Endothelial cell (in vitro differentiated cells): ENCODE data around the gene SIMC1. TPM values are rescaled to one million over a fixed set of nuclear protein-coding genes. Genes with fewer than 3 reads are reported as not detected.
"Not testable (repeated sequence)": the region's sequence is repeated elsewhere in the genome, so short reads cannot be mapped to it uniquely, and the experiment has no call there.

ENCODE experiments used
- DNase-seq: peaks from one replicate; pipeline ENCODE4 v3.0.0; 2021; ENCODE audit warnings: low spot score
- H3K27ac Mint-ChIP-seq: one replicate; pipeline ENCODE4 v1.8.0; 2021; ENCODE audit warnings: mixed read lengths, inconsistent platforms; ENCODE audit not compliant: unreplicated experiment
- H3K27me3 Mint-ChIP-seq: one replicate; pipeline ENCODE4 v1.8.0; 2021; ENCODE audit warnings: mild to moderate bottlenecking, moderate library complexity, mixed read lengths, inconsistent platforms; ENCODE audit not compliant: unreplicated experiment
- H3K36me3 Mint-ChIP-seq: one replicate; pipeline ENCODE4 v1.8.0; 2021; ENCODE audit warnings: mild to moderate bottlenecking, low read depth, mixed read lengths, inconsistent platforms; ENCODE audit not compliant: unreplicated experiment
- H3K4me1 Mint-ChIP-seq: one replicate; pipeline ENCODE4 v1.8.0; 2021; ENCODE audit warnings: mild to moderate bottlenecking, mixed read lengths, inconsistent platforms; ENCODE audit not compliant: unreplicated experiment
- H3K4me3 Mint-ChIP-seq: one replicate; pipeline ENCODE4 v1.8.0; 2021; ENCODE audit warnings: mild to moderate bottlenecking, mixed read lengths, inconsistent platforms; ENCODE audit not compliant: unreplicated experiment
- H3K9me3 Mint-ChIP-seq: one replicate; pipeline ENCODE4 v1.8.0; 2021; ENCODE audit warnings: mixed read lengths, inconsistent platforms; ENCODE audit not compliant: unreplicated experiment
- CTCF ChIP-seq: fragments of 200-600 bp; sonication (generic); IDR thresholded peaks from one replicate; pipeline ENCODE4 v1.5.0; 2021; ENCODE audit warnings: antibody characterized with exemption; ENCODE audit not compliant: unreplicated experiment
- total RNA-seq: library from RNA; stranded (reverse); fragmentation: NEBNext Ultra II Directional; extraction: Animal tissue kit (Norgen Biotek cat#: 25700); gene quantifications from one replicate; pipeline ENCODE4 v1.2.1, GENCODE V29; 2021; ENCODE audit not compliant: unreplicated experiment

SIMC1 gene
- total RNA-seq, 1 donor from 2014 or later: 17.5 TPM

- not testable (repeated sequence) for H3K27ac Mint-ChIP-seq, H3K4me3 Mint-ChIP-seq, H3K4me1 Mint-ChIP-seq, DNase-seq, H3K27me3 Mint-ChIP-seq, H3K9me3 Mint-ChIP-seq
- H3K36me3 Mint-ChIP-seq: peaks cover 12% of the 10 kb centered on the region
Observed at GRCh38 chr5:176260682-176261081, 22.5 kb downstream of the SIMC1 start.

GRCh38 chr5:176266448-176266847, 28.2 kb downstream of the SIMC1 start:
- not testable (repeated sequence) for H3K27me3 Mint-ChIP-seq, DNase-seq, H3K27ac Mint-ChIP-seq, H3K4me3 Mint-ChIP-seq, H3K4me1 Mint-ChIP-seq, H3K9me3 Mint-ChIP-seq
- H3K36me3 Mint-ChIP-seq: peaks cover 18% of the 10 kb centered on the region

DNA sequence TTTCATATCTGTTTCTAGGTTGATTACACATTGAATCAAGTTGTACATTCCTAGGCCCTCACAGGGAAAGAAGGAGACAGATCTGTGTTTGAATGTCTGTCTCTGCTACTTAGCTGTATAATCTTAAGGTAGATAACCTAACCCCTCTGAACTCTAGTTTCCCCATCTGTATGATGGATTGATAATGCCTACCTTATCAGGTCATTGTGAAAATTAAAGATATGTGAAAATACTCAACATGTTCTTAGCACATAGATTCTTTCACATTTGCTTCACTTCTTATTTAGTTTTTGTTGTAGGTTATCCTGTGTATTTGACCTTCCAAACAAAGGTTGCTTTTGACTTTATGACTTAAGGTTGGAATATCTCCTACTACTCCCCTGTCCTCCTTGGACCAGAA, 50.8 kb downstream of the SIMC1 start:
- not testable (repeated sequence) for H3K36me3 Mint-ChIP-seq, H3K27ac Mint-ChIP-seq, H3K9me3 Mint-ChIP-seq, H3K4me1 Mint-ChIP-seq, DNase-seq, H3K27me3 Mint-ChIP-seq, H3K4me3 Mint-ChIP-seq

DNA sequence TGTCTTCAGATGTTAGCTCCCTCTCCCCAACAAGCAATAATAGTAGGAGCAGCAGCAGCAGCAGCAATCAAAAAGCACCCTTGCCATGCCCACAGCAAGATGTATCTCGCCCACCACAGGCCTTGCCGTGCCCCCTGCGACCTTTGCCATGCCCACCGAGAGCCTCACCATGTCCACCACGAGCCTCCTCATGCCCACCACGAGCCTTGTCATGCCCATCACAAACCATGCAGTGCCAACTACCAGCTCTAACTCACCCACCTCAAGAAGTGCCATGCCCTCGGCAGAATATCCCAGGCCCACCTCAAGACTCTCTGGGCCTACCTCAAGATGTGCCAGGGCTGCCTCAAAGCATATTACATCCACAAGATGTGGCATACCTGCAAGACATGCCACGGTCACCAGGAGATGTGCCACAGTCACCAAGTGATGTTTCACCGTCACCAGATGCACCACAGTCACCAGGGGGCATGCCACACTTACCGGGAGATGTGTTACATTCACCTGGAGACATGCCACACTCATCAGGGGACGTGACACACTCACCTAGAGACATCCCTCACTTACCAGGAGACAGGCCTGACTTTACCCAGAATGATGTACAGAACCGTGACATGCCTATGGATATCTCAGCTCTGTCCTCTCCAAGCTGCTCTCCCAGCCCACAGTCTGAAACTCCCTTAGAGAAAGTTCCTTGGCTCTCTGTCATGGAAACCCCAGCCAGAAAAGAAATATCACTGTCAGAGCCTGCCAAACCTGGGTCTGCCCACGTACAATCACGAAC, 52.0 kb downstream of the SIMC1 start:
- not testable (repeated sequence) for H3K27me3 Mint-ChIP-seq, H3K9me3 Mint-ChIP-seq, DNase-seq, H3K27ac Mint-ChIP-seq, H3K36me3 Mint-ChIP-seq, H3K4me1 Mint-ChIP-seq, H3K4me3 Mint-ChIP-seq

DNA sequence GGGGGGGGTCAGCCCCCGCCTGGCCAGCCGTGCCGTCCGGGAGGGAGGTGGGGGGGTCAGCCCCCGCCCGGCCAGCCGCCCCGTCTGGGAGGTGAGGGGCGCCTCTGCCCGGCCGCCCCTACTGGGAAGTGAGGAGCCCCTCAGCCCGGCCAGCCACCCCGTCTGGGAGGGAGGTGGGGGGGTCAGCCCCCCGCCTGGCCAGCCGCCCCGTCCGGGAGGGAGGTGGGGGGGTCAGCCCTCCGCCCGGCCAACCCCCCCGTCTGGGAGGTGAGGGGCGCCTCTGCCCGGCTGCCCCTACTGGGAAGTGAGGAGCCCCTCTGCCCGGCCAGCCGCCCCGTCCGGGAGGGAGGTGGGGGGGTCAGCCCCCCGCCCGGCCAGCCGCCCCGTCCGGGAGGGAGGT, 67.1 kb downstream of the SIMC1 start:
- H3K4me1 Mint-ChIP-seq, H3K4me3 Mint-ChIP-seq, H3K9me3 Mint-ChIP-seq, DNase-seq, H3K27me3 Mint-ChIP-seq, H3K27ac Mint-ChIP-seq: not testable (repeated sequence)
- peaks cover 33% of the 10 kb centered on the region for H3K36me3 Mint-ChIP-seq

- Mint-ChIP-seq H3K4me3 (no peak overlapping the region), H3K27ac (no peak overlapping the region), H3K4me1 (no peaks in the 10 kb centered on the region), H3K27me3 (no peaks in the 10 kb centered on the region), H3K9me3 (no peaks in the 10 kb centered on the region), H3K36me3 (peaks cover 11% of the 10 kb centered on the region)
- no peak for TF ChIP-seq CTCF
- no peak for DNase-seq
Observed at GRCh38 chr5:176317534-176318374, 79.5 kb downstream of the SIMC1 start.

GRCh38 chr5:176319827-176320554, 81.8 kb downstream of the SIMC1 start:
- peaks cover 13% of the 10 kb centered on the region for H3K36me3 Mint-ChIP-seq
- H3K27me3 Mint-ChIP-seq: no peaks in the 10 kb centered on the region
- no peaks in the 10 kb centered on the region for H3K4me1 Mint-ChIP-seq
- H3K4me3 Mint-ChIP-seq: no peak overlapping the region
- no peaks in the 10 kb centered on the region for H3K9me3 Mint-ChIP-seq
- no peak for DNase-seq
- no peak overlapping the region for H3K27ac Mint-ChIP-seq
- TF ChIP-seq CTCF: no peak
